ENCODE measurements around the gene STBD1. TPM values are rescaled to one million over a fixed set of nuclear protein-coding genes. Genes with fewer than 3 reads are reported as not detected.
"Not testable (repeated sequence)": the region's sequence is repeated elsewhere in the genome, so short reads cannot be mapped to it uniquely, and the experiment has no call there.

The STBD1 gene
- polyA plus RNA-seq, 1 experiment: 4.2 TPM

DNA sequence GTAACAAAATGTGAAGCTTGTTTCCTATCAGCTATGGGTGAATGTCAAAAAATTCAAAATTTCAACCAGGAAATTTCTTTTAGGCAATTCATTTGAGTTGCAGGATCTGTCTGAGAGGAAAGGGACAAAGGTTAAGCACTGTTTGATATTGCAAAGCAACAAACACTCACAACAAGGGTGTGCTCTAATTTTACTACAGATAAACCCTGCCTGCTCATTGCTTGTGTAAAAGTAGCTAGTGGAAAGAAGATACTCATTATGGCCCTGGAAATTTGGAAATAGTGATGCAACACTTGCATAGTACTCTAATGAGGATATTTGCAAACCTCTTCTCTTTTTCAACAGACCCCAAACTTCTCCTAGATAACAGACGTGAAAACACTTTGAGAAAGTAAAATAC is 27.9 kb upstream of the STBD1 start:
- TF ChIP-seq, protein P1, sequence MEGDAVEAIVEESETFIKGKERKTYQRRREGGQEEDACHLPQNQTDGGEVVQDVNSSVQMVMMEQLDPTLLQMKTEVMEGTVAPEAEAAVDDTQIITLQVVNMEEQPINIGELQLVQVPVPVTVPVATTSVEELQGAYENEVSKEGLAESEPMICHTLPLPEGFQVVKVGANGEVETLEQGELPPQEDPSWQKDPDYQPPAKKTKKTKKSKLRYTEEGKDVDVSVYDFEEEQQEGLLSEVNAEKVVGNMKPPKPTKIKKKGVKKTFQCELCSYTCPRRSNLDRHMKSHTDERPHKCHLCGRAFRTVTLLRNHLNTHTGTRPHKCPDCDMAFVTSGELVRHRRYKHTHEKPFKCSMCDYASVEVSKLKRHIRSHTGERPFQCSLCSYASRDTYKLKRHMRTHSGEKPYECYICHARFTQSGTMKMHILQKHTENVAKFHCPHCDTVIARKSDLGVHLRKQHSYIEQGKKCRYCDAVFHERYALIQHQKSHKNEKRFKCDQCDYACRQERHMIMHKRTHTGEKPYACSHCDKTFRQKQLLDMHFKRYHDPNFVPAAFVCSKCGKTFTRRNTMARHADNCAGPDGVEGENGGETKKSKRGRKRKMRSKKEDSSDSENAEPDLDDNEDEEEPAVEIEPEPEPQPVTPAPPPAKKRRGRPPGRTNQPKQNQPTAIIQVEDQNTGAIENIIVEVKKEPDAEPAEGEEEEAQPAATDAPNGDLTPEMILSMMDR (IDR thresholded peaks at IDR 0.05; ENCODE audit: insufficient read depth, low read depth, low read length): no peak
- no peak for DNase-seq (ENCODE audit: low read depth)
- H3K4me3 ChIP-seq (ENCODE audit: low read depth, low read length): no peak overlapping the region
- ChIA-PET POLR2A (no interaction called here), CTCF (interaction anchor here (0.8 to 1.6 kb wide), 4 partner anchors 9 to 29 kb away, joined by 3 read pairs; no protein-coding TSS in a partner anchor)
- peaks cover 4% of the 10 kb centered on the region for H3K27me3 ChIP-seq (ENCODE audit: control insufficient read depth, insufficient read depth, low read length)
- H3K36me3 ChIP-seq (ENCODE audit: control insufficient read depth, insufficient read depth, low read length): no peaks in the 10 kb centered on the region

GRCh38 chr4:76279462-76279861 is 27.1 kb upstream of the STBD1 start:
- Histone ChIP-seq H3K4me3 (ENCODE audit: low read depth, low read length) (no peak overlapping the region), H3K27me3 (ENCODE audit: control insufficient read depth, insufficient read depth, low read length) (peaks cover 4% of the 10 kb centered on the region), H3K36me3 (ENCODE audit: control insufficient read depth, insufficient read depth, low read length) (no peaks in the 10 kb centered on the region)
- ChIA-PET CTCF (interaction anchor here (0.9 kb wide), 1 partner anchor 8 kb away, joined by 3 read pairs; no protein-coding TSS in a partner anchor), POLR2A (no interaction called here)
- DNase-seq (ENCODE audit: low read depth): no peak
- TF ChIP-seq, protein P1 (IDR thresholded peaks at IDR 0.05; ENCODE audit: insufficient read depth, low read depth, low read length): no peak

DNA sequence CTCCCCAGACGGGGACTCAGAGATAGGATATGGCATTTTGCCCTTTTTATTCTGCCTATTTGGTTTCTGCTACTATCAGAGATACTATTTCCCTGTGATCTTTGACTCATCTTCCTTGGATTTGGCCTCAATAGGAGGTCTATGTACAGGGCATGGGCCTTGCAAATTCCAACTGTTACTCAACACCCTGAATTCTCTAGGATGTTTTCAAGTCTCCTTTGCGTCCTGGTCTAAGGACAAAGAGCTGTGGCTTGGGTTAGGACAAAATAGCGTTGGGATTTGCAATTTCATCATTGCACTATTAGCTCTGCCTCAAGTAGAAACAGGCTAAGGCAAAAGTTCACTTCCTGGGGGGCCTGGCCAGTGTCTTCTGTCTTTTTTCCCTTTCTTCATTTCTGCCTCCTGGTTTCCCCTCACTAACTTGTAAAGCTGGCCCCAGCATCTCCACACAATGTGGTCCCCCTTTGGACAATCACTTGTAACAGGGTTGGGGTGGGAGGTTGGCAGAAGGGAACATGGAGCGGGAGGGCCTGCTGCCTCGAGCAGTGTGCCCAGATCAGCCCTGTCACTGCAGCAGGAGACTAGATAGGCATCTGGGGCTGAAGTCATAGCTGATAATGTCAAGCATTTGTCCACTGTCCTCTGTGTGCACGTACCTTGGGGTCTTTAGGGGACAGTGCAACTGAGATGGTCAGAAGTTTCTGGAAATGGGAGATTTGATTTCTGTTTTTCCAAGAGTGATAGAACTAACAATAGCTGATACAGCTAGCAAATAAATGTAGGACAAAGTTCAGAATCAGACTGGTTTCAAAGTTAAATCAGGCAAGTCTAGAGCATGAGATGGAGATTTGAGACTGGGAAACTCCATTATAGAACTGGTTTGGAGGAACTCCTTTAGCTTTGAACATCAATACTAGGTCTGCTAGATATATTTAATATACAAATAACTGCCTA is 25.8 kb upstream of the STBD1 start:
- TF ChIP-seq, protein P1 (IDR thresholded peaks at IDR 0.05; ENCODE audit: insufficient read depth, low read depth, low read length): no peak
- CTCF ChIA-PET: interaction anchor here (0.9 kb wide), 1 partner anchor 97 kb away, joined by 3 read pairs; no protein-coding TSS in a partner anchor
- POLR2A ChIA-PET: no interaction called here
- no peaks in the 10 kb centered on the region for H3K36me3 ChIP-seq (ENCODE audit: control insufficient read depth, insufficient read depth, low read length)
- DNase-seq (ENCODE audit: low read depth): no peak
- peaks cover 2% of the 10 kb centered on the region; the same call in 1 of the 2 replicates for H3K27me3 ChIP-seq (ENCODE audit: control insufficient read depth, insufficient read depth, low read length)
- no peak overlapping the region for H3K4me3 ChIP-seq (ENCODE audit: low read depth, low read length)

DNA sequence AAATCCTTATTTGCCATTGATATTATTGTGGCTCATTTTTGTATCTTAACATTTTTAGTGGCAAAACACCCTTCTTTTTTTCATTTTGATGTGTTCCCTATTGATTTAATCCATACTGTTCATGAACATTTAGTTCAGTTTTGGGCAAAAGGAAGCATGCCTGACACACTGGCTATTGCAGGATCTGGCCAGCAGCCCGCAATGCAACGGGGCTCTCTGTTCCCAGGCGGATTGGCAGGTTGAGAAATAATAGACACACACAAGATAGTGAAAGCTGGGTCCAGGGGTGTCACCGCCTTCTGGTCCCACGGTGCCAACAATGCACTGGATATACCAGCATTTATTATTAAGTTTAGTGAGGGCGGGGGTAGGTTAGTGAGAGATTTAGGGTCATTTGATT is 24.9 kb upstream of the STBD1 start:
- H3K4me3 ChIP-seq (ENCODE audit: low read depth, low read length); DNase-seq (ENCODE audit: low read depth); H3K36me3 ChIP-seq (ENCODE audit: control insufficient read depth, insufficient read depth, low read length); POLR2A ChIA-PET; H3K27me3 ChIP-seq (ENCODE audit: control insufficient read depth, insufficient read depth, low read length): not testable (repeated sequence)
- CTCF ChIA-PET: interaction anchor here (0.9 kb wide), 1 partner anchor 98 kb away, joined by 3 read pairs; no protein-coding TSS in a partner anchor

DNA sequence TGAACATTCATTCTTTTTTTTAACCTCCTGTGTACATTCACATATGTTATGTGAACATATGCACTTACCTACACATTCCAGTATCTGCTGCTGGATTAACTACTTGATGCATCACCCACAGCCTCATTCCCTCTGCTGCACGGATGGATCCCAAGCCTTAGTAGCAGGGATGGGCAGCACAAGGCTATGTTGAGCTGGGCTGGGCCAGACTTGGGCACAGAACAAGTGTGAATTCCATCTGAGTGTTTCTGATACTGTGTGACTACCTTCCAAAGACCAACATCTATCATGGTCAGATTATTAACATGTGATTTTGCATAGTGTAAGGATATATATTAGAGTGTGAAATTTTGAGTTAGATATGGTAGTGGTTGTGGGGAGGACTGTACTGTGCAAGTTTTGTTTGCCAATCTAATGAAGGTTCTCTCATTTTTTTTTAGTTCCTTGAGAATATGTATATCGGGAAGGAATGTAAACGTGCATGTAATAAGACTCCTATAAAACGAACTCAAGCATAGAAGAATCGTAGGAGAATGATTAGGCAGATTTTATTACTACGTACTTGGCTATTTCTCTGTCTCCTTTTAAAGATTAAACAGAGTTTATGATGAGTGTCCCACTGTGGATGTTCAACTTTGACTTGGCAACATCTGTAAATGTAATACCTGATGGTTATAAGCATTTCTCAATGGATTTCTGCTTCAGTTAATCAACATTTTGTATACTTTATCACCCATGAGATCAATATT is 23.4 kb upstream of the STBD1 start:
- Histone ChIP-seq H3K27me3 (ENCODE audit: control insufficient read depth, insufficient read depth, low read length) (no peaks in the 10 kb centered on the region; the same call in 1 of the 2 replicates), H3K36me3 (ENCODE audit: control insufficient read depth, insufficient read depth, low read length) (no peaks in the 10 kb centered on the region), H3K4me3 (ENCODE audit: low read depth, low read length) (no peak overlapping the region)
- CTCF ChIA-PET: no interaction called here
- TF ChIP-seq, protein P1 (IDR thresholded peaks at IDR 0.05; ENCODE audit: insufficient read depth, low read depth, low read length): no peak
- POLR2A ChIA-PET: no interaction called here
- no peak for DNase-seq (ENCODE audit: low read depth)

Data from BJ (cell line).